ENCODE results near the gene DLG1. TPM values are rescaled to one million over a fixed set of nuclear protein-coding genes. Genes with fewer than 3 reads are reported as not detected.

Gene DLG1
- total and polyA plus RNA-seq, 2 experiments from 2014 or later, result 27.6 to 98.0 TPM

GRCh38 chr3:197019535-197019934 is 278.9 kb downstream of the DLG1 start (continued):
- TF ChIP-seq STAT1 (IDR thresholded peaks at IDR 0.05; ENCODE audit: unreplicated experiment), result no peak
- no peak for TF ChIP-seq ZNF114 (CRISPR knock-in tag; IDR thresholded peaks at IDR 0.05)
- TF ChIP-seq POLR2AphosphoS5 (IDR thresholded peaks at IDR 0.05; ENCODE audit: low read depth), result no peak
- TF ChIP-seq REST (IDR thresholded peaks at IDR 0.05; ENCODE audit: unreplicated experiment), result no peak
- TF ChIP-seq JUNB (IDR thresholded peaks at IDR 0.05; ENCODE audit: unreplicated experiment), result no peak
- no peak for TF ChIP-seq ETS1 (IDR thresholded peaks at IDR 0.05)

- Mint-ChIP-seq H3K9me3 (no peaks in the 10 kb centered on the region), H3K27me3 (ENCODE audit: insufficient read depth, low read depth, poor library complexity) (peaks cover 20% of the 10 kb centered on the region), H3K4me3 (no peak overlapping the region), H3K36me3 (ENCODE audit: low read depth) (no peaks in the 10 kb centered on the region), H3K4me1 (peaks cover 32% of the 10 kb centered on the region), H3K27ac (no peak overlapping the region)
- no peaks in the 10 kb centered on the region for H4K20me1 ChIP-seq (replicated peaks; ENCODE audit: insufficient read depth)
- no peak overlapping the region for H2AFZ ChIP-seq
- H3F3A ChIP-seq (replicated peaks; ENCODE audit: low read depth), result no peaks in the 10 kb centered on the region
- ATAC-seq, result no peak
- no peak overlapping the region for H3K4me2 ChIP-seq
- no peaks in the 10 kb centered on the region for H3K79me2 ChIP-seq (replicated peaks; ENCODE audit: insufficient read depth)
- peaks cover 8% of the 10 kb centered on the region; the same call in 1 of the 2 replicates for H3K4me1 ChIP-seq (ENCODE audit: insufficient read depth)
- no peak for DNase-seq (ENCODE audit: low spot score)
- no peak overlapping the region for H3K27ac ChIP-seq (ENCODE audit: low read depth)
- no peaks in the 10 kb centered on the region for H3K36me3 ChIP-seq (ENCODE audit: insufficient read depth)
- no peaks in the 10 kb centered on the region for H3K9me2 ChIP-seq (ENCODE audit: insufficient read depth)
- no peaks in the 10 kb centered on the region for H3K27me3 ChIP-seq (ENCODE audit: insufficient read depth)
- no peak overlapping the region for H3K4me3 ChIP-seq
- TF ChIP-seq ZNF462 (CRISPR knock-in tag; IDR thresholded peaks at IDR 0.05) (no peak), STAT1 (IDR thresholded peaks at IDR 0.05; ENCODE audit: unreplicated experiment) (no peak), CREB1 (CRISPR knock-in tag; IDR thresholded peaks at IDR 0.05; ENCODE audit: low read depth) (no peak), REST (IDR thresholded peaks at IDR 0.05; ENCODE audit: unreplicated experiment) (no peak), NANOG (IDR thresholded peaks at IDR 0.05; ENCODE audit: borderline replicate concordance) (no peak), POLR2AphosphoS5 (IDR thresholded peaks at IDR 0.05; ENCODE audit: low read depth) (no peak), ZNF331 (CRISPR knock-in tag; IDR thresholded peaks at IDR 0.05; ENCODE audit: low read depth) (no peak)
Measured at GRCh38 chr3:197019021-197019420, 279.4 kb downstream of the DLG1 start.
